Keratinocyte (primary cell): Measurements from ENCODE around the gene IFI27L2. TPM values are rescaled to one million over a fixed set of nuclear protein-coding genes. Genes with fewer than 3 reads are reported as not detected.
A peak's percentile ranks its signal among the peaks of the same experiment; 100 is the strongest.

ENCODE experiments used
- DNase-seq: peaks from one replicate; pipeline ENCODE4 v3.0.0-alpha.2; 2011; ENCODE audit warnings: low read depth, missing footprints, low spot score
- FAIRE-seq: peaks from 2 replicates; lab custom pipeline; 2011; peaks lifted over from hg19 to GRCh38; lab: Jason Lieb, UNC
- H2AFZ ChIP-seq: 2 replicates; pipeline ENCODE4 v1.6.0; 2012; ENCODE audit warnings: low read length, control low read depth, inconsistent platforms; ENCODE audit not compliant: control insufficient read depth
- H3K27ac ChIP-seq: 2 replicates; pipeline ENCODE4 v1.5.1; 2011; ENCODE audit warnings: low read length; ENCODE audit not compliant: control insufficient read depth, insufficient read depth
- H3K27me3 ChIP-seq: 3 replicates; pipeline ENCODE4 v1.6.0; 2011; ENCODE audit warnings: low read length; ENCODE audit not compliant: control insufficient read depth, insufficient read depth; ENCODE audit errors: extremely low read depth
- H3K36me3 ChIP-seq, 2 experiments: 2 replicates in 1 of 2; 3 replicates in 1 of 2; pipeline ENCODE4 v1.5.1; 2011; ENCODE audit warnings: low read length in 2 of 2, mild to moderate bottlenecking in 1 of 2; ENCODE audit not compliant: control insufficient read depth in 2 of 2, insufficient read depth in 2 of 2; ENCODE audit errors: extremely low read depth in 1 of 2
- H3K4me1 ChIP-seq: 3 replicates; pipeline ENCODE4 v1.5.1; 2011; ENCODE audit warnings: low read length; ENCODE audit not compliant: control insufficient read depth, insufficient read depth; ENCODE audit errors: extremely low read depth
- H3K4me2 ChIP-seq: 3 replicates; pipeline ENCODE4 v1.6.0; 2011; ENCODE audit warnings: low read depth, low read length; ENCODE audit not compliant: control insufficient read depth, insufficient read depth; ENCODE audit errors: extremely low read depth
- H3K4me3 ChIP-seq, 3 experiments: fragments of 200-600 bp in 1 of 3; sonication (generic) in 1 of 3; 2 replicates in 2 of 3; 3 replicates in 1 of 3; pipeline ENCODE4 v1.5.1; 2011 to 2016; ENCODE audit warnings: low read length in 3 of 3, mild to moderate bottlenecking in 3 of 3, control low read depth in 2 of 3, inconsistent platforms in 1 of 3, low read depth in 1 of 3, mixed read lengths in 1 of 3, mixed run types in 1 of 3, moderate library complexity in 1 of 3; ENCODE audit not compliant: control insufficient read depth in 2 of 3, insufficient read depth in 2 of 3; ENCODE audit errors: extremely low read depth in 1 of 3
- H3K79me2 ChIP-seq: 2 replicates; pipeline ENCODE4 v1.6.0; 2012; ENCODE audit warnings: low read length; ENCODE audit not compliant: control insufficient read depth, insufficient read depth
- H3K9ac ChIP-seq: 3 replicates; pipeline ENCODE4 v1.6.0; 2011; ENCODE audit warnings: low read length; ENCODE audit not compliant: control insufficient read depth, insufficient read depth; ENCODE audit errors: extremely low read depth
- H3K9me1 ChIP-seq: 3 replicates; pipeline ENCODE4 v1.6.0; 2011; ENCODE audit warnings: low read length; ENCODE audit not compliant: control insufficient read depth, insufficient read depth; ENCODE audit errors: extremely low read depth
- H3K9me3 ChIP-seq: 2 replicates; pipeline ENCODE4 v1.5.1; 2012; ENCODE audit warnings: low read depth, low read length; ENCODE audit not compliant: control insufficient read depth
- H4K20me1 ChIP-seq: 3 replicates; pipeline ENCODE4 v1.6.0; 2011; ENCODE audit warnings: low read length; ENCODE audit not compliant: control insufficient read depth, insufficient read depth; ENCODE audit errors: extremely low read depth
- CTCF ChIP-seq, 3 experiments: IDR thresholded peaks in 1 of 3; conservative IDR thresholded peaks in 1 of 3; optimal IDR thresholded peaks in 1 of 3; 2 replicates in 2 of 3; 3 replicates in 1 of 3; pipeline versions ENCODE3 to v1.5.1; 2011; ENCODE audit warnings: low read length in 3 of 3, mild to moderate bottlenecking in 3 of 3, moderate library complexity in 2 of 3, control low read depth in 1 of 3, inconsistent platforms in 1 of 3; ENCODE audit not compliant: insufficient read depth in 2 of 3; ENCODE audit errors: extremely low read depth in 1 of 3
- EZH2 ChIP-seq: IDR thresholded peaks from one replicate; pipeline ENCODE4 v1.6.1; 2012; ENCODE audit warnings: inconsistent platforms, mild to moderate bottlenecking, low read length, moderate library complexity
- dilution Hi-C: fragments of 300-500 bp; cut with MboI; formaldehyde crosslinking; loops from one replicate; pipeline ENCODE4 v1.7.0; 2020; ENCODE audit warnings: low sequenced_read_pairs; ENCODE audit not compliant: extremely low pct_ligation_motif_present
- polyA plus RNA-seq, 5 experiments: library from polyadenylated mRNA; depleted of rRNA in 3 of 5; stranded (reverse) in 3 of 5; stranded (forward) in 1 of 5; unstranded in 1 of 5; fragments of >200 nt; gene quantifications; 1 replicate in 1 of 5; 2 replicates in 3 of 5; 3 replicates in 1 of 5; pipeline versions ENCODE4 v1.2.1 to v1.2.3, GENCODE V29; 2011 to 2012; ENCODE audit warnings: missing spikeins in 2 of 5, low read depth in 1 of 5, low replicate concordance in 1 of 5

IFI27L2 gene
- polyA plus RNA-seq, 1 donor (not counting 4 experiments of a cell fraction or from before 2014, with no cell fraction given): 67.5 TPM

- Histone ChIP-seq H4K20me1 (no peaks in the 10 kb centered on the region), H3K27ac (no peak overlapping the region), H3K27me3 (no peaks in the 10 kb centered on the region), H3K9me1 (no peaks in the 10 kb centered on the region), H3K4me2 (no peak overlapping the region), H2AFZ (no peak overlapping the region), H3K4me3 (no peak overlapping the region), H3K36me3 (no peaks in the 10 kb centered on the region), H3K9me3 (no peaks in the 10 kb centered on the region), H3K4me1 (peaks cover 25% of the 10 kb centered on the region), H3K9ac (no peak overlapping the region), H3K79me2 (peaks cover 2% of the 10 kb centered on the region)
- dilution Hi-C loops: no loop called here
- no peak for FAIRE-seq
- TF ChIP-seq CTCF (optimal IDR thresholded peaks at IDR 0.05 in 1 of 3, IDR thresholded peaks at IDR 0.05 in 1 of 3, conservative IDR thresholded peaks at IDR 0.05 in 1 of 3; ENCODE audit: extremely low read depth in 1 of 3, insufficient read depth in 2 of 3, low read length in 3 of 3) (no peak), EZH2 (no peak)
- no peak for DNase-seq
Measured at GRCh38 chr14:94172545-94172944, 43.1 kb upstream of the IFI27L2 start.

DNA sequence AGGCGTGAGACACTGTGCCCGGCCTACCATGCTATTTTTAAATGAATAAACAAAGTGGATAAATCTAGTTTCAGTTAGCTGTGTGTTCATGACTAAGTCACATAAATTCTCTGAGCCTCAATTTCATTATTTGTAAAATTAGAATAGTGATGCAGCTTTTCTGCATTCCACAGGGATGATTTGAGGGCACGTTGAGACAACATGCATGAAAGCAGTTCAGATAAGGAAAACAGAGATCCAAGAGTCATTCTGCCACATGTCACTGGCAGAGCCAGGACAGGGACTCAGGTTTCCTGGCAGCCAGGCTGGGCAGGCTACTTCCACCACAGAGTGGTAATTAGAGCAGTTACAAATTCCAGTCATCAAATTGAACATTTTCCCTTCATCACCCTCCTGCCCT lies 41.8 kb upstream of the IFI27L2 start:
- Histone ChIP-seq H3K36me3 (no peaks in the 10 kb centered on the region), H2AFZ (peak overlapping the region; percentile 47), H3K27me3 (no peaks in the 10 kb centered on the region), H3K4me1 (peaks cover 19% of the 10 kb centered on the region), H3K9ac (peak overlapping the region; percentile 39), H4K20me1 (no peaks in the 10 kb centered on the region), H3K79me2 (peaks cover 2% of the 10 kb centered on the region), H3K4me3 (peak overlapping the region in 1 of 3 experiments; percentile 23), H3K4me2 (peak overlapping the region; percentile 69), H3K27ac (peak overlapping the region; percentile 50), H3K9me3 (no peaks in the 10 kb centered on the region), H3K9me1 (no peaks in the 10 kb centered on the region)
- dilution Hi-C loops: no loop called here
- peak; percentile 26 for DNase-seq
- TF ChIP-seq CTCF (optimal IDR thresholded peaks at IDR 0.05 in 1 of 3, IDR thresholded peaks at IDR 0.05 in 1 of 3, conservative IDR thresholded peaks at IDR 0.05 in 1 of 3; ENCODE audit: extremely low read depth in 1 of 3, insufficient read depth in 2 of 3, low read length in 3 of 3): no peak
- TF ChIP-seq EZH2: no peak
- peak; percentile 61 for FAIRE-seq
